Eye (tissue), 1 donor: ENCODE measurements around the gene TPM2.

Source experiments
- DNase-seq: peaks from one replicate; pipeline ENCODE4 v3.0.0-alpha.2; 2015

TPM2 gene

GRCh38 chr9:35673132-35674024 lies 16.3 kb downstream of the TPM2 start, which contains the start of gene CA9:
CA9 (plus strand) TSS chr9:35673928; CDS start chr9:35673960, 32 bp downstream.
- no peak for DNase-seq

- DNase-seq = no peak
These were observed 20.2 kb downstream of the TPM2 start for GRCh38 chr9:35669331-35670145.

GRCh38 chr9:35667939-35668338 lies 21.8 kb downstream of the TPM2 start:
- no peak for DNase-seq

- DNase-seq = no peak
These were observed 23.2 kb downstream of the TPM2 start for GRCh38 chr9:35666549-35666948.

- DNase-seq = peak; percentile 38
These were observed 23.7 kb downstream of the TPM2 start for GRCh38 chr9:35666045-35666444.

- DNase-seq = no peak
These were observed 24.3 kb downstream of the TPM2 start for GRCh38 chr9:35665471-35665818.

GRCh38 chr9:35664531-35665470 lies 24.9 kb downstream of the TPM2 start, which contains the start of gene ARHGEF39:
ARHGEF39 (minus strand) TSS chr9:35665195; CDS start chr9:35665169, 26 bp downstream.
- peak; percentile 90 for DNase-seq

- no peak for DNase-seq
These were observed 27.3 kb downstream of the TPM2 start for GRCh38 chr9:35662437-35662836.

- no peak for DNase-seq
These were observed 27.9 kb downstream of the TPM2 start for GRCh38 chr9:35661756-35662350.

GRCh38 chr9:35660966-35661415 lies 28.7 kb downstream of the TPM2 start:
- DNase-seq = peak; percentile 22

GRCh38 chr9:35659340-35659739 lies 30.4 kb downstream of the TPM2 start:
- peak; percentile 62 for DNase-seq

- no peak for DNase-seq
These were observed 30.8 kb downstream of the TPM2 start for GRCh38 chr9:35658968-35659220.

- peak; percentile 98 for DNase-seq
These were observed 31.4 kb downstream of the TPM2 start, which contains the start of gene CCDC107 for GRCh38 chr9:35658137-35658967. CCDC107 (plus strand) TSS chr9:35658292; CDS start chr9:35658380, 88 bp downstream.

GRCh38 chr9:35657546-35658136 lies 32.1 kb downstream of the TPM2 start, which contains the start of gene RMRP:
RMRP (minus strand) TSS chr9:35658019.
- peak; percentile 99 for DNase-seq

- no peak for DNase-seq
These were observed 32.7 kb downstream of the TPM2 start for GRCh38 chr9:35656831-35657545.

- DNase-seq = peak; percentile 31
These were observed 33.4 kb downstream of the TPM2 start for GRCh38 chr9:35656348-35656747.

GRCh38 chr9:35653611-35654010 lies 36.1 kb downstream of the TPM2 start:
- no peak for DNase-seq

- DNase-seq = no peak
These were observed 36.9 kb downstream of the TPM2 start for GRCh38 chr9:35652829-35653209.

GRCh38 chr9:35651956-35652828 lies 37.5 kb downstream of the TPM2 start:
- no peak for DNase-seq
